NOMO-1 treated with dmso at 0.1 percent for 144 hours (cell line): ENCODE measurements around the gene HEBP1.

ENCODE experiments used
- DNase-seq: peaks from one replicate; lab custom pipeline; 2025; ENCODE audit not compliant: unreplicated experiment; lab: John Stamatoyannopoulos, UW

Gene HEBP1

GRCh38 chr12:12954878-12955625 is 45.0 kb downstream of the HEBP1 start:
- DNase-seq: no peak

GRCh38 chr12:12954356-12954755 is 45.7 kb downstream of the HEBP1 start:
- DNase-seq: no peak

GRCh38 chr12:12952036-12952435 is 48.0 kb downstream of the HEBP1 start, which contains the start of gene GPRC5D:
TSS of gene GPRC5D (minus strand) at chr12:12952170. CDS start at chr12:12950384, 1,786 bp downstream.
- DNase-seq: no peak

GRCh38 chr12:12951504-12951903 is 48.6 kb downstream of the HEBP1 start:
- DNase-seq: no peak

GRCh38 chr12:12947902-12948301 is 52.2 kb downstream of the HEBP1 start:
- no peak for DNase-seq

GRCh38 chr12:12946686-12947355 is 53.2 kb downstream of the HEBP1 start:
- no peak for DNase-seq

- no peak for DNase-seq
Observed at GRCh38 chr12:12945591-12945990, 54.5 kb downstream of the HEBP1 start.

GRCh38 chr12:12943586-12944260 is 56.3 kb downstream of the HEBP1 start:
- DNase-seq: no peak

- no peak for DNase-seq
Observed at GRCh38 chr12:12941450-12942350, 58.4 kb downstream of the HEBP1 start.

GRCh38 chr12:12939888-12940287 is 60.2 kb downstream of the HEBP1 start:
- no peak for DNase-seq

- no peak for DNase-seq
Observed at GRCh38 chr12:12938541-12938940, 61.5 kb downstream of the HEBP1 start.

GRCh38 chr12:12936983-12937491 is 63.0 kb downstream of the HEBP1 start:
- no peak for DNase-seq

GRCh38 chr12:12934556-12934955 is 65.5 kb downstream of the HEBP1 start:
- DNase-seq: no peak

- no peak for DNase-seq
Observed at GRCh38 chr12:12933742-12934141, 66.3 kb downstream of the HEBP1 start.

GRCh38 chr12:12930633-12931219 is 69.3 kb downstream of the HEBP1 start:
- DNase-seq: no peak

- DNase-seq: no peak
Observed at GRCh38 chr12:12929696-12930095, 70.4 kb downstream of the HEBP1 start.

GRCh38 chr12:12927211-12928079 is 72.6 kb downstream of the HEBP1 start:
- no peak for DNase-seq

GRCh38 chr12:12926571-12927071 is 73.4 kb downstream of the HEBP1 start:
- no peak for DNase-seq

GRCh38 chr12:12925388-12925787 is 74.7 kb downstream of the HEBP1 start:
- DNase-seq: no peak
